Upper lobe of left lung (tissue), 6 donors: ENCODE results near the gene EFNA2. TPM values are rescaled to one million over a fixed set of nuclear protein-coding genes. Genes with fewer than 3 reads are reported as not detected.

ENCODE experiments used
- ATAC-seq, 2 donors: fragments of 200-7000 bp; cut with Tn5 transposase; one replicate each; pipeline ENCODE4 v1.9.1; 2022; ENCODE audit warnings: mild to moderate bottlenecking in 2 of 2, moderate library complexity in 2 of 2; ENCODE audit not compliant: low FRiP score in 2 of 2
- DNase-seq, 2 donors: peaks; one replicate each; pipeline ENCODE4 v3.0.0-alpha.2; 2019 to 2020
- H3K27ac ChIP-seq, 4 donors: fragments of 200-600 bp; sonication (generic); one replicate each; pipeline ENCODE4 v1.5.1; 2016 to 2019
- H3K27me3 ChIP-seq, 4 donors: fragments of 200-600 bp; sonication (generic); one replicate each; pipeline ENCODE4 v1.5.1; 2017 to 2019
- H3K36me3 ChIP-seq, 4 donors: fragments of 200-600 bp; sonication (generic); one replicate each; pipeline ENCODE4 v1.5.1; 2016 to 2019
- H3K4me1 ChIP-seq, 4 donors: fragments of 200-600 bp; sonication (generic); one replicate each; pipeline ENCODE4 v1.5.1; 2018 to 2019
- H3K4me3 ChIP-seq, 4 donors: fragments of 200-600 bp; sonication (generic); one replicate each; pipeline ENCODE4 v1.5.1; 2017 to 2019; ENCODE audit warnings: mild to moderate bottlenecking in 2 of 4, moderate library complexity in 1 of 4
- H3K9me3 ChIP-seq, 4 donors: fragments of 200-600 bp; sonication (generic); one replicate each; pipeline ENCODE4 v1.5.1; 2018 to 2019
- CTCF ChIP-seq, 6 experiments: fragments of 450-650 bp in 4 of 6; fragments of 200-600 bp in 2 of 6; sonication (generic) in 2 of 6; IDR thresholded peaks; one replicate each; pipeline ENCODE4 v1.5.1; 2016 to 2019; ENCODE audit warnings: antibody characterized with exemption in 6 of 6
- EP300 ChIP-seq, 4 donors: sonication (generic); formaldehyde crosslinking; IDR thresholded peaks; one replicate each; pipeline ENCODE4 v1.5.1; 2017; ENCODE audit warnings: antibody characterized with exemption in 4 of 4, control low read depth in 2 of 4
- POLR2A ChIP-seq, 4 donors: fragments of 450-650 bp; IDR thresholded peaks; one replicate each; pipeline ENCODE4 v1.5.1; 2016 to 2017; ENCODE audit warnings: antibody characterized with exemption in 4 of 4, mild to moderate bottlenecking in 2 of 4
- POLR2AphosphoS5 ChIP-seq, 2 donors: sonication (generic); formaldehyde crosslinking; IDR thresholded peaks; one replicate each; pipeline ENCODE4 v1.5.1; 2017; ENCODE audit warnings: antibody characterized with exemption in 2 of 2
- WGBS, 2 donors: methylation state at CpG; one replicate each; pipeline ENCODE4 v1.1.5; 2017 to 2018; 5-methylcytosine and 5-hydroxymethylcytosine counted together
- total RNA-seq, 6 donors: library from RNA; depleted of rRNA in 4 of 6; stranded (reverse); fragments of >200 nt in 4 of 6; gene quantifications; one replicate each; pipeline versions ENCODE4 v1.1.0 to v1.2.1, GENCODE V29; 2016 to 2021
- donor health status: DM: no; HTN: no; CAD: no; lungs with moderate emphysema.
- donor health status: DM: no; HTN: yes; CAD: no; lungs with severe emphysema.

EFNA2 gene
- total RNA-seq, 6 donors from 2014 or later = not detected

- WGBS, 2 donors = 33 to 41% methylated on average over 13 to 23 of the region's 23 CpGs
- Histone ChIP-seq H3K36me3 (peaks cover 22 to 72% (median 62%) of the 10 kb centered on the region in 4 donors), H3K4me3 (peak overlapping the region; percentile 11 to 97 (median 82)), H3K27me3 (no peaks in the 10 kb centered on the region), H3K4me1 (peaks cover 51 to 73% (median 64%) of the 10 kb centered on the region in 4 donors), H3K27ac (peak overlapping the region; percentile 97 to 100 (median 100)), H3K9me3 (peaks cover 0 to 4% (median 0%) of the 10 kb centered on the region in 4 donors)
- ATAC-seq = no peak
- TF ChIP-seq POLR2AphosphoS5 (IDR thresholded peaks at IDR 0.05) (peak; percentile 37 to 58), CTCF (IDR thresholded peaks at IDR 0.05) (no peak), EP300 (IDR thresholded peaks at IDR 0.05) (peak in 1 of 4 donors; percentile 64), POLR2A (IDR thresholded peaks at IDR 0.05) (no peak)
- DNase-seq = peak; percentile 78 to 88
These were observed 32.1 kb upstream of the EFNA2 start for GRCh38 chr19:1253514-1254080.

- Histone ChIP-seq H3K4me1 (peaks cover 56 to 78% (median 69%) of the 10 kb centered on the region in 4 donors), H3K27ac (peak overlapping the region; percentile 97 to 100 (median 100)), H3K9me3 (peaks cover 0 to 4% (median 0%) of the 10 kb centered on the region in 4 donors), H3K27me3 (no peaks in the 10 kb centered on the region), H3K36me3 (peaks cover 22 to 78% (median 63%) of the 10 kb centered on the region in 4 donors), H3K4me3 (peak overlapping the region; percentile 11 to 97 (median 82))
- no peak for ATAC-seq
- DNase-seq = peak in 1 of 2 donors; percentile 87
- WGBS, 2 donors = 76 to 88% methylated on average over 24 to 36 of the region's 37 CpGs
- TF ChIP-seq CTCF (IDR thresholded peaks at IDR 0.05) (no peak), POLR2AphosphoS5 (IDR thresholded peaks at IDR 0.05) (peak in 1 of 2 donors; percentile 12)
These were observed 31.6 kb upstream of the EFNA2 start for GRCh38 chr19:1254081-1254527.

GRCh38 chr19:1254530-1255185 lies 31.0 kb upstream of the EFNA2 start:
- TF ChIP-seq CTCF (IDR thresholded peaks at IDR 0.05) (no peak), POLR2A (IDR thresholded peaks at IDR 0.05) (no peak), EP300 (IDR thresholded peaks at IDR 0.05) (no peak), POLR2AphosphoS5 (IDR thresholded peaks at IDR 0.05) (no peak)
- peaks cover 0 to 4% (median 0%) of the 10 kb centered on the region in 4 donors for H3K9me3 ChIP-seq
- H3K27ac ChIP-seq = peak overlapping the region; percentile 97 to 100 (median 100)
- ATAC-seq (no peak), DNase-seq (peak in 1 of 2 donors; percentile 82)
- peaks cover 22 to 79% (median 63%) of the 10 kb centered on the region in 4 donors for H3K36me3 ChIP-seq
- peaks cover 62 to 83% (median 74%) of the 10 kb centered on the region in 4 donors for H3K4me1 ChIP-seq
- H3K4me3 ChIP-seq = peak overlapping the region in 3 of 4 donors; percentile 75 to 97 (median 89)
- H3K27me3 ChIP-seq = no peaks in the 10 kb centered on the region
- 78 to 82% methylated on average over 8 to 17 of the region's 20 CpGs for WGBS, 2 donors

DNA sequence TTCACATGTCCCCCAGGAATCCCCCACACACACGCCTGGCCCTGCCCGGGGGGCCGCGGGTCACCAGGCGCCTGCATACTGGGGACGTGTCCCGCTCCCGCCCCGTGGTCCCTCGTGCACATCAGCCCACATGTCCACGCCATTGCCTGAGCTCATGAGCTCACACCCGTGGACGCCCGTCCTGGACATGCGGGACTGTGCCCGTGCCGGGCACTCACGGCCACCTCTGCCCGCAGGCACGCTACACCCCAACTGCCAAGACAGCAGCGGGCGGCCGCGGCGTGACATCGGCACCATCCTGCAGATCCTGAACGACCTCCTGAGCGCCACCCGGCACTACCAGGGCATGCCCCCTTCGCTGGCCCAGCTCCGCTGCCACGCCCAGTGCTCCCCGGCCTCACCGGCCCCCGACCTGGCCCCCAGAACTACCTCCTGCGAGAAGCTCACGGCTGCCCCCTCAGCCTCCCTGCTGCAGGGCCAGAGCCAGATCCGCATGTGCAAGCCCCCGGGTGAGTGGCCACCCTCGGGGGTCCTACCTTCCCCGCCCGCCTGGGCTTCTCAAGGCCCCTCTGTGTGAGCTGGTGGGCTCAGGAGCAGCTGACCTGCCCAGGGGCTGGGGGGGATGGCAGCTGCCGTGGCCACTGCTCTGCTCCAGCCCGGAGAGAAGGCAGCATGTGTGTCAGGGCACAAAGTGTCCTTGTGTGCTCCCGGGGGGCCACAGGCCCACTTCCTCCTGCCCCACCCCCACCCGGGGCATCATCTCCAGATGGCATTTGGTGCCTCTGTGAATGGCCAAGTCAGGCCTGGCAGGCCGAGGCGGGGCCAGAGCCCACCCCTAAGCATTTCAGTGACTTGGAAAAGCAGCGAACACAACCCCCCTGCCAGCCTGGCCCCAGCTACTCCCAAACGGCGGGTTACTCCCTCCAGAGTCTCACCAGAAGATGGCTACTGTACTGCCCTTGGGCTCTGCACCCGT lies 30.2 kb upstream of the EFNA2 start:
- peak in 1 of 2 donors; percentile 87 for DNase-seq
- Histone ChIP-seq H3K27ac (peak overlapping the region; percentile 97 to 100 (median 100)), H3K36me3 (peaks cover 22 to 72% (median 61%) of the 10 kb centered on the region in 4 donors), H3K9me3 (peaks cover 0 to 4% (median 0%) of the 10 kb centered on the region in 4 donors), H3K27me3 (no peaks in the 10 kb centered on the region), H3K4me3 (peak overlapping the region in 1 of 4 donors; percentile 97), H3K4me1 (peaks cover 70 to 91% (median 83%) of the 10 kb centered on the region in 4 donors)
- TF ChIP-seq EP300 (IDR thresholded peaks at IDR 0.05) (no peak), POLR2AphosphoS5 (IDR thresholded peaks at IDR 0.05) (peak in 1 of 2 donors; percentile 3)
- ATAC-seq = no peak
- 80 to 86% methylated on average over 2 to 52 of the region's 52 CpGs for WGBS, 2 donors
